MG63 (cell line): ENCODE results near the gene ATL1. TPM values are rescaled to one million over a fixed set of nuclear protein-coding genes. Genes with fewer than 3 reads are reported as not detected.

Experiments
- total RNA-seq: library from RNA; depleted of rRNA; stranded (reverse); fragments of >200 nt; shearing (Covaris generic); gene quantifications from 2 replicates; pipeline ENCODE4 v1.2.3, GENCODE V29; 2014; ENCODE audit warnings: low replicate concordance; rRNA removed

Gene ATL1
- total RNA-seq, 1 experiment from 2014 or later = not detected

Other genes starting within 250 kb of the ATL1 start
- 10.4 and 12.5 TPM in 2 replicates for gene L2HGDH, start 247.9 kb upstream of the ATL1 start, total RNA-seq
- 4.6 and 6.4 TPM in 2 replicates for gene DMAC2L, start 247.8 kb upstream of the ATL1 start, total RNA-seq
- gene CDKL1, start 163.3 kb upstream of the ATL1 start, total RNA-seq = 4.7 and 15.2 TPM in 2 replicates
- 26.3 and 120 TPM in 2 replicates for gene MAP4K5, start 27.6 kb upstream of the ATL1 start, total RNA-seq
- gene SAV1, start 108.2 kb downstream of the ATL1 start, total RNA-seq = 10.6 and 36.2 TPM in 2 replicates